ENCODE data around the gene UNK. TPM values are rescaled to one million over a fixed set of nuclear protein-coding genes. Genes with fewer than 3 reads are reported as not detected.

UNK gene
- polyA plus RNA-seq, 2 of the 4 experiments (the other 2 are of a cell fraction), result 27.0 to 34.5 TPM

DNA sequence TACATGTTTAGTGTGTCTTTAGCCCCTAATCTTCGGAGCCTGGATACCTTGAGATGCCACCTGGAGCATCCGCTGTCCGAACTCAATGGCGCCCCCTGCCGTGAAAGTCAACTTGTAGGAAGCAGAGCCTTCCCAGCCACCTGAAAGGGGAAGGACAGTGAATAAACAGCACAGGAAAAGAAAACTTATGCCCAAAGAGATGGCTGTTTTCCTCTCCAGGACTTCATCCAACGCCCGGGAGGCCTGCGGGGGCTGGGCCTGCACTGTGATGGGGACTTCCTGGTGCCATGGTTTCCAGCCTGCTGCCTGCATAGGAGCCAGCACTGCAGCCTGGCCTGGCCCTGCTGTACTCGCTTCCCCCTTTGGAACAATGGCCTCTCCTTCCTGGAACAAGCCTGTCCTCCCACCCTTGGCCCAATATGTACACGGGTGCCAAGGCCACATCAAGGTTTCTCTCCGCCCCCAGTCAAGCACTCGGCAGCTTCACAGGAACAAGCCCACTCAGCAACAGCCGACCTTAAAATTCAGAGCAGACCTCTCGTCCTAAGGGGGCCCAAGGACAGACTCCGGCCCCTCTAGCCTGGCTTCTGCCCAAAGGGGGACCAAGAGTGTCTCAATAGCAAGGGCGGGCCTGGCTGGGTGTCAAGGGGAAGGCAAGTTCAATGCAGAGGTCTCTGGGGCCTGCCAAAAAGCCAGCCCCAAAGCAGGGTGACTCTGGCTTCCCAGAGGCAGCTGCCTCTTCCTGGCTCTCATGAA is 64.1 kb downstream of the UNK start:
- 37% methylated on average over 16 of the region's 16 CpGs for WGBS (ENCODE audit: missing lambda C conversion rate)
- TF ChIP-seq CBX8 (IDR thresholded peaks at IDR 0.05), result no peak
- TF ChIP-seq CTCF (IDR thresholded peaks at IDR 0.05), result peak; percentile 88
- TF ChIP-seq, protein P1, sequence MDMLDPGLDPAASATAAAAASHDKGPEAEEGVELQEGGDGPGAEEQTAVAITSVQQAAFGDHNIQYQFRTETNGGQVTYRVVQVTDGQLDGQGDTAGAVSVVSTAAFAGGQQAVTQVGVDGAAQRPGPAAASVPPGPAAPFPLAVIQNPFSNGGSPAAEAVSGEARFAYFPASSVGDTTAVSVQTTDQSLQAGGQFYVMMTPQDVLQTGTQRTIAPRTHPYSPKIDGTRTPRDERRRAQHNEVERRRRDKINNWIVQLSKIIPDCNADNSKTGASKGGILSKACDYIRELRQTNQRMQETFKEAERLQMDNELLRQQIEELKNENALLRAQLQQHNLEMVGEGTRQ (IDR thresholded peaks at IDR 0.05), result no peak
- peak; percentile 47 for TF ChIP-seq SMC3 (IDR thresholded peaks at IDR 0.05)
- no peak for TF ChIP-seq TP53 (CRISPR knock-in tag; IDR thresholded peaks at IDR 0.05)
- no peak for TF ChIP-seq PHF8 (IDR thresholded peaks at IDR 0.05; ENCODE audit: borderline replicate concordance, low read depth)
- TF ChIP-seq HES2 (IDR thresholded peaks at IDR 0.05), result no peak
- TF ChIP-seq HOXA7 (CRISPR knock-in tag; IDR thresholded peaks at IDR 0.05), result no peak
- no peak for TF ChIP-seq GATA3 (IDR thresholded peaks at IDR 0.05; ENCODE audit: borderline replicate concordance)
- no peak for TF ChIP-seq JUN (IDR thresholded peaks at IDR 0.05)
- peak; percentile 42 to 48; a peak in 4 of 5 replicates for TF ChIP-seq RAD21 (conservative IDR thresholded peaks at IDR 0.05 in 1 of 2, IDR thresholded peaks at IDR 0.05 in 1 of 2)
- no peak for TF ChIP-seq NFE2L2 (conservative IDR thresholded peaks at IDR 0.05; ENCODE audit: low read length)
- no peak for TF ChIP-seq EHF (CRISPR knock-in tag; IDR thresholded peaks at IDR 0.05)
- no peak for TF ChIP-seq ZSCAN20 (CRISPR knock-in tag; IDR thresholded peaks at IDR 0.05)
- FAIRE-seq, result no peak

GRCh38 chr17:75849279-75849646 is 64.7 kb downstream of the UNK start:
- H3K4me2 ChIP-seq, result no peak overlapping the region
- no peak overlapping the region for H3K27ac ChIP-seq
- DNase-seq (ENCODE audit: low read depth in 1 of 2, low spot score in 1 of 2) (no peak), FAIRE-seq (no peak), ATAC-seq (no peak)
- CTCF ChIA-PET, result interaction anchor here (0.6 to 37.0 kb wide), 15 partner anchors 9 to 224 kb away, joined by 3 to 691 read pairs (median 6); partner anchors contain the start of genes GALK1, MRPL38, SMIM5 and TRIM47
- TF ChIP-seq HEYL (CRISPR knock-in tag; IDR thresholded peaks at IDR 0.05), result no peak
- no peak for TF ChIP-seq RFX5 (IDR thresholded peaks at IDR 0.05)
- TF ChIP-seq FOSB (CRISPR knock-in tag; IDR thresholded peaks at IDR 0.05), result no peak
- TF ChIP-seq, protein P1 (IDR thresholded peaks at IDR 0.05), result no peak
- TF ChIP-seq NFE2L2 (conservative IDR thresholded peaks at IDR 0.05; ENCODE audit: low read length), result no peak
- TF ChIP-seq HMGXB4 (CRISPR knock-in tag; IDR thresholded peaks at IDR 0.05; ENCODE audit: borderline replicate concordance), result no peak
- no peak for TF ChIP-seq ESRRA (IDR thresholded peaks at IDR 0.05; ENCODE audit: borderline replicate concordance, low read length)
- no peak for TF ChIP-seq BHLHE40 (IDR thresholded peaks at IDR 0.05; ENCODE audit: low read depth, low read length)
- no peak for TF ChIP-seq EHMT2 (IDR thresholded peaks at IDR 0.05; ENCODE audit: low read depth)
- no peak for TF ChIP-seq PBX3 (IDR thresholded peaks at IDR 0.05)
- peaks cover 47% of the 10 kb centered on the region for H3K4me1 ChIP-seq
- H3K9me3 ChIP-seq, result no peaks in the 10 kb centered on the region
- 87% methylated on average over 11 of the region's 11 CpGs for WGBS (ENCODE audit: missing lambda C conversion rate)
- H3K4me3 ChIP-seq, result no peak overlapping the region
- POLR2A ChIA-PET, result no interaction called here

More for the DNA sequence above, 64.1 kb downstream of the UNK start:
- ATAC-seq (peak in 1 of 2 experiments; percentile 64; a peak in 3 of 6 replicates), DNase-seq (ENCODE audit: low read depth in 1 of 2, low spot score in 1 of 2) (peak; percentile 76 to 78)
- no peak overlapping the region for H3K4me2 ChIP-seq
- H3K27ac ChIP-seq, result no peak overlapping the region
- peaks cover 47% of the 10 kb centered on the region for H3K4me1 ChIP-seq
- ChIA-PET POLR2A (interaction anchor here (1.5 to 4.4 kb wide), 2 partner anchors 69 to 84 kb away, joined by 3 to 23 read pairs; partner anchors contain the start of gene GALK1), CTCF (interaction anchor here (0.6 to 37.0 kb wide), 30 partner anchors 7 to 636 kb away, joined by 3 to 691 read pairs (median 6); partner anchors contain the start of genes GALK1, MRPL38, SMIM5 and TRIM47)
- no peaks in the 10 kb centered on the region for H3K9me3 ChIP-seq
- H3K4me3 ChIP-seq, result no peak overlapping the region
